Colonic mucosa (tissue), 4 donors: ENCODE data around the gene LINS1. TPM values are rescaled to one million over a fixed set of nuclear protein-coding genes. Genes with fewer than 3 reads are reported as not detected.
"Not testable (repeated sequence)": the region's sequence is repeated elsewhere in the genome, so short reads cannot be mapped to it uniquely, and the experiment has no call there.

ENCODE experiments used
- DNase-seq: peaks from one replicate; pipeline ENCODE4 v3.0.0-alpha.2; 2020
- H3K27ac ChIP-seq: fragments of 200-600 bp; one replicate; pipeline ENCODE4 v1.8.0; 2021
- H3K27me3 ChIP-seq: fragments of 200-600 bp; one replicate; pipeline ENCODE4 v1.8.0; 2021
- H3K36me3 ChIP-seq: fragments of 200-600 bp; one replicate; pipeline ENCODE4 v1.8.0; 2021
- H3K4me1 ChIP-seq: fragments of 200-600 bp; one replicate; pipeline ENCODE4 v1.8.0; 2021; ENCODE audit warnings: mild to moderate bottlenecking
- H3K4me3 ChIP-seq: fragments of 200-600 bp; one replicate; pipeline ENCODE4 v1.8.0; 2021
- H3K9ac ChIP-seq, 2 donors: one replicate each; pipeline ENCODE4 v1.7.0; 2013; ENCODE audit warnings: control low read depth in 2 of 2, low read depth in 2 of 2, low read length in 2 of 2
- H3K9me3 ChIP-seq: fragments of 200-600 bp; one replicate; pipeline ENCODE4 v1.8.0; 2021
- CTCF ChIP-seq: fragments of 200-600 bp; IDR thresholded peaks from one replicate; pipeline ENCODE4 v1.8.0; 2022; ENCODE audit warnings: antibody characterized with exemption, mild to moderate bottlenecking
- intact Hi-C: fragments of 100-400 bp; cut with DNase I; formaldehyde crosslinking; loops from one replicate; pipeline ENCODE4 v1.14.1; 2022
- total RNA-seq, 2 donors: library from RNA; stranded (reverse); fragmentation: NEBNext Ultra II Directional in 1 of 2; extraction: Animal tissue kit (Norgen Biotek cat#: 25700) in 1 of 2; gene quantifications; one replicate each; pipeline ENCODE4 v1.2.1, GENCODE V29; 2021
- donor health status: healthy.
- donor health status: DM: no; HTN: no; CAD: no.
- donor health status: DM: no; HTN: no; CAD: no.

LINS1 gene
- total RNA-seq, 2 donors from 2014 or later, result 12.6 to 14.4 TPM

DNA sequence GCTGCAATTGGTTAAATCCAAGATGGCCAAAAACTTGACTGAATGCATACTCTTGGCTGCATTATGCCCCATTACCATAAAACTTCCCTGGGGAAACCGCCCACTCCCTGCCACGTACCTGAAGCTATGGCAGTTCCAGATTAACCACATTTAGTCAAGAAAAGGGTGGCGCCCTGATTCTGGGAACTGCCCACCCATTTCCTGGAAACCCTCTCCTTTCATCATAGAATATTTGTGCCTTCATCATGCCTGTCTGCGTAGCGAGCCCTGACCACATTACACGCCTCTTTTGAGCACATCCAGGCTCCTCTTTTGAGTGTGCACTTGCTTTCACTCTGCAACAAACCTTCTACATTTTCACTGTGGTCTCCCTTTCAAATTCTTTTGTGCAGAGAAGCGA, 5.2 kb downstream of the LINS1 start:
- Histone ChIP-seq H3K36me3 (no peaks in the 10 kb centered on the region), H3K27ac (no peak overlapping the region), H3K4me1 (peaks cover 9% of the 10 kb centered on the region), H3K9ac (no peak overlapping the region), H3K9me3 (no peaks in the 10 kb centered on the region), H3K27me3 (no peaks in the 10 kb centered on the region), H3K4me3 (no peak overlapping the region)
- TF ChIP-seq CTCF, result no peak
- DNase-seq, result peak; percentile 29
- intact Hi-C loops, result no loop called here

DNA sequence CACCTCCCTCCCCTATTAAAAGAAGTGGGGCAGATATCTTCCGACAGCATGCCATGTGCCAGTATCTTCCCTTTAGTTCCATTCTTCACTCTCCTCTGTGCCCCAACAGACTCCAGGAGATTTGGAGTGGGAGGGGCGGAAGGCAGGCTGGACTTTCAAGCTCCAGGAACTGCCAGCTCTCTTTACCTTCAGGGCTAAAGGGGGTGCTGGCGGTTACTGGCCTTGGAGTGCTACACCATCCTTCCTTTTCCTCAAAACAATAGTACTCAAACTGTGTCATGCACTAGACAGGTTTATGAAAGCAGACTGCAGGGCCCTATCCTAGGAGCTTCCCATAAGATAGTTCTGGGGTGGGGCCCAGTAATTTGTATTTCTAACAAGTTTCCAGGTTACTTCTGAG, 6.0 kb downstream of the LINS1 start:
- Histone ChIP-seq H3K27ac (no peak overlapping the region), H3K4me1 (peaks cover 5% of the 10 kb centered on the region), H3K36me3 (no peaks in the 10 kb centered on the region), H3K27me3 (no peaks in the 10 kb centered on the region), H3K9ac (peak overlapping the region in 1 of 2 donors; percentile 5), H3K4me3 (no peak overlapping the region), H3K9me3 (no peaks in the 10 kb centered on the region)
- TF ChIP-seq CTCF, result no peak
- DNase-seq, result no peak
- intact Hi-C loops, result no loop called here

GRCh38 chr15:100593431-100593830, 8.6 kb downstream of the LINS1 start:
- Histone ChIP-seq H3K9ac (no peak overlapping the region), H3K4me1 (no peaks in the 10 kb centered on the region), H3K27ac (no peak overlapping the region), H3K9me3 (no peaks in the 10 kb centered on the region), H3K4me3 (no peak overlapping the region), H3K36me3 (no peaks in the 10 kb centered on the region), H3K27me3 (no peaks in the 10 kb centered on the region)
- no peak for DNase-seq
- no peak for TF ChIP-seq CTCF
- intact Hi-C loops, result no loop called here

DNA sequence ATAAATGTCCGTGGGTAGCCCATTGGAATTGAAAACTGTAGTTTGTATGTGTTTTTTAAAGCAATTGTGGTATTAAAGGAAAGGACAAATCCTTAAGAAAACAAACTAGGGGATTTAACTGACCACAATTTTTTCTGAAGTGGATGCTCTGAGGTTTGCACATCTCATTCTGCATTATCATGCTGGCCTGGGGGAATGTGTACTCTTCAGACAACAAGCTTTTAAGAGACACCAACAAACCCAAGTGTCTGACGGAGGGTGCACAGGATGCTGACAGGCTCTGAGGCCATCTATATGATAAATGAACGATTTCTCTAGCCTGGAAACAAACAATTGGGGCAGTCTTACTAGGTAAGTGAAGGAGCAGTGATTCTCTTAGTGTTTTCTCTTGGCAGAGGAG, 9.1 kb downstream of the LINS1 start:
- intact Hi-C loops, result no loop called here
- DNase-seq, result no peak
- no peaks in the 10 kb centered on the region for H3K9me3 ChIP-seq

GRCh38 chr15:100591835-100592234, 10.1 kb downstream of the LINS1 start:
- Histone ChIP-seq H3K4me3 (no peak overlapping the region), H3K4me1 (no peaks in the 10 kb centered on the region), H3K9me3 (no peaks in the 10 kb centered on the region), H3K27ac (no peak overlapping the region), H3K9ac (no peak overlapping the region), H3K36me3 (no peaks in the 10 kb centered on the region), H3K27me3 (no peaks in the 10 kb centered on the region)
- TF ChIP-seq CTCF, result no peak
- intact Hi-C loops, result no loop called here
- no peak for DNase-seq

More for the DNA sequence above, 9.1 kb downstream of the LINS1 start:
- H3K9ac ChIP-seq, result no peak overlapping the region
- no peaks in the 10 kb centered on the region for H3K4me1 ChIP-seq
- no peaks in the 10 kb centered on the region for H3K27me3 ChIP-seq
- H3K36me3 ChIP-seq, result no peaks in the 10 kb centered on the region
- TF ChIP-seq CTCF, result no peak
- no peak overlapping the region for H3K4me3 ChIP-seq
- no peak overlapping the region for H3K27ac ChIP-seq

DNA sequence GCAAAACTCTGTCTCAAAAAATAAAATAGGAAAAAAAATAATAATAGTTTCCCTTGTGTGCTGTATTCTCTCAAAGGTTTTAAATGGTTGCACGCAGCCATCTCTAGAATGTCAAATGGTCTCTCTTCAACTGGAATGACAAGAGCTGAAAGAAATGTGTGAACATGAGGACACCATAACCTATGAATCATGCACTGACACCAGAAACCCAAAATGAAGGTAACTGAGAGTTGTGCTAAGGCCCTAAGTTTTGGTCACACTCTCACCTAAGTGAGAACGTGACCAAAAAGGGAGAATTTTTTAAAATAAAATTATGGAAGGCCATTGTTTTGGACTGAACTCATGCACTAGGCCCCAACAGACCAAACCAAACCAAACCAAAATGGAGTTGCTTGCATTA, 10.8 kb downstream of the LINS1 start:
- H3K36me3 ChIP-seq, intact Hi-C loops, H3K27ac ChIP-seq, H3K4me1 ChIP-seq, DNase-seq, H3K27me3 ChIP-seq, H3K9ac ChIP-seq, H3K9me3 ChIP-seq, H3K4me3 ChIP-seq: not testable (repeated sequence)
